HG03108 (cell line): ENCODE data around the gene FAAP20.

Experiments used
- ATAC-seq: cut with Tn5 transposase; IDR thresholded peaks from one replicate; pipeline ENCODE4 v1.9.1; 2021; ENCODE audit warnings: moderate library complexity; ENCODE audit not compliant: unreplicated experiment

Gene FAAP20

GRCh38 chr1:2212532-2213491, 18.2 kb upstream of the FAAP20 start:
- no peak for ATAC-seq

GRCh38 chr1:2212274-2212531, 17.6 kb upstream of the FAAP20 start:
- no peak for ATAC-seq

- no peak for ATAC-seq
Observed at GRCh38 chr1:2210786-2211185, 16.2 kb upstream of the FAAP20 start.

GRCh38 chr1:2210084-2210653, 15.6 kb upstream of the FAAP20 start:
- ATAC-seq: no peak

GRCh38 chr1:2209400-2210083, 15.0 kb upstream of the FAAP20 start:
- ATAC-seq: no peak

GRCh38 chr1:2208309-2209239, 14.0 kb upstream of the FAAP20 start:
- no peak for ATAC-seq

GRCh38 chr1:2206813-2207487, 12.4 kb upstream of the FAAP20 start:
- no peak for ATAC-seq

- peak; percentile 49 for ATAC-seq
Observed at GRCh38 chr1:2205191-2205952, 10.8 kb upstream of the FAAP20 start.

GRCh38 chr1:2204415-2205190, 10.0 kb upstream of the FAAP20 start:
- ATAC-seq: no peak

- no peak for ATAC-seq
Observed at GRCh38 chr1:2203671-2204414, 9.3 kb upstream of the FAAP20 start.

- ATAC-seq: no peak
Observed at GRCh38 chr1:2202843-2203601, 8.4 kb upstream of the FAAP20 start.

GRCh38 chr1:2202008-2202575, 7.5 kb upstream of the FAAP20 start:
- no peak for ATAC-seq

- ATAC-seq: no peak
Observed at GRCh38 chr1:2201062-2201461, 6.5 kb upstream of the FAAP20 start.

- no peak for ATAC-seq
Observed at GRCh38 chr1:2200308-2200943, 5.9 kb upstream of the FAAP20 start.

- ATAC-seq: peak; percentile 30
Observed at GRCh38 chr1:2199042-2199810, 4.7 kb upstream of the FAAP20 start.

GRCh38 chr1:2198571-2198970, 4.0 kb upstream of the FAAP20 start:
- ATAC-seq: no peak
